Testis (tissue), 3 donors: Measurements from ENCODE around the gene ABCC10. TPM values are rescaled to one million over a fixed set of nuclear protein-coding genes. Genes with fewer than 3 reads are reported as not detected.
"Not testable (repeated sequence)": the region's sequence is repeated elsewhere in the genome, so short reads cannot be mapped to it uniquely, and the experiment has no call there.

Source experiments
- DNase-seq: peaks from one replicate; pipeline ENCODE4 v3.0.0-alpha.2; 2019
- H3K27ac ChIP-seq, 2 donors: fragments of 200-600 bp; sonication (generic); one replicate each; pipeline ENCODE4 v1.5.1; 2019
- H3K27me3 ChIP-seq: fragments of 200-600 bp; sonication (generic); one replicate; pipeline ENCODE4 v1.5.1; 2019
- H3K36me3 ChIP-seq: fragments of 200-600 bp; sonication (generic); one replicate; pipeline ENCODE4 v1.5.1; 2017; ENCODE audit warnings: low read depth; ENCODE audit errors: missing control alignments
- H3K4me1 ChIP-seq: fragments of 200-600 bp; sonication (generic); one replicate; pipeline ENCODE4 v1.5.1; 2019
- H3K4me3 ChIP-seq, 2 donors: fragments of 200-600 bp; sonication (generic); one replicate each; pipeline ENCODE4 v1.5.1; 2017 to 2019
- H3K9me3 ChIP-seq: fragments of 200-600 bp; sonication (generic); one replicate; pipeline ENCODE4 v1.5.1; 2017
- CTCF ChIP-seq, 3 experiments: fragments of 450-650 bp in 2 of 3; fragments of 200-600 bp in 1 of 3; sonication (generic) in 1 of 3; IDR thresholded peaks; one replicate each; pipeline ENCODE4 v1.5.1; 2016 to 2019; ENCODE audit warnings: antibody characterized with exemption in 3 of 3, mild to moderate bottlenecking in 2 of 3, moderate library complexity in 1 of 3
- POLR2A ChIP-seq: fragments of 450-650 bp; IDR thresholded peaks from one replicate; pipeline ENCODE4 v1.6.1; 2017; ENCODE audit warnings: antibody characterized with exemption, mild to moderate bottlenecking, moderate library complexity
- WGBS, 2 donors: methylation state at CpG; one replicate each; pipeline ENCODE4 v1.1.5; 2018; 5-methylcytosine and 5-hydroxymethylcytosine counted together
- intact Hi-C: fragments of 100-400 bp; cut with DNase I; formaldehyde crosslinking; loops from one replicate; pipeline ENCODE4 v1.15.1; 2023; ENCODE audit warnings: low total_unique reads
- polyA plus RNA-seq: library from polyadenylated mRNA; stranded (reverse); fragments of 350-450 nt; fragmentation: Illumina TruSeq; extraction: RNeasy Lipid Tissue Mini Kit (QIAGEN cat#74804); gene quantifications from one replicate; pipeline ENCODE4 v1.2.3, GENCODE V29; 2014; ENCODE audit warnings: low read depth, low replicate concordance; ENCODE audit not compliant: insufficient read depth
- total RNA-seq, 2 donors: library from RNA; depleted of rRNA; stranded (reverse); fragments of >200 nt; gene quantifications; one replicate each; pipeline ENCODE4 v1.2.3, GENCODE V29; 2016

The ABCC10 gene
- total and polyA plus RNA-seq, 3 donors from 2014 or later, result 21.0 to 34.0 (median 29.2) TPM

DNA sequence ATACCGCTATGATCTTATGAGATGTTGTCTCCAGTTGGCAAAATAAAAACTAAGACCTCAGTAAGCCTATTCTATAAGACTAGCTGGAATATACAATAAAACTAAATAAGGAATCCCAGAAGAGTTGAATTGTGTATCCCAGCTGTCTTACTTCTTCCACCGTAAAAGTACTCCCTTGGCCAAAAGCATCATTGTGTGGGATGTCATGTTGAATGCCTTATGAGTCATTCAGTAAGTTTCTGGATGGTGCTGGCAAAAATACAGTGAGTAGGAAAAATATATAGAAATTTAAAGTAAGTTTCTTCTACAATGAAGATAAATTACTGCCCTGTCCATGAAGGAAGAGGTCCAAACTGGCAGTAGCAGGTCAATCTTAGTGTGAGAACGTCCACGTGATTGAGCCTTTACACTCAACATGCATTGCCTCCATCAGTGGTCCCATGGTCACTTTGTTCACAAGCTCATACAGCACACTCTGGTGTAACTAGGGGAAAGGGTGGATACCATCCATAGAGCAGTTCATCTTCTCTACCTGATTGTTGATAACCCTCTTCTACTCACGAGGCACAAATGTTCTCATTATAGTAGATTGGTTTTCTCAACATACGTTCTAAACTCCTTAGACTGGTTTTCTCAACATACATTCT lies 44.2 kb upstream of the ABCC10 start:
- DNase-seq, result no peak
- intact Hi-C loops, result no loop called here
- no peaks in the 10 kb centered on the region for H3K9me3 ChIP-seq
- no peak for TF ChIP-seq POLR2A
- TF ChIP-seq CTCF (IDR thresholded peaks at IDR 0.05), result no peak
- H3K4me1 ChIP-seq, result no peaks in the 10 kb centered on the region
- WGBS, 2 donors, result 83 to 85% methylated on average over 6 of the region's 6 CpGs
- H3K4me3 ChIP-seq, result no peak overlapping the region
- no peaks in the 10 kb centered on the region for H3K27me3 ChIP-seq
- no peaks in the 10 kb centered on the region for H3K36me3 ChIP-seq
- H3K27ac ChIP-seq, result no peak overlapping the region

GRCh38 chr6:43386492-43386891 lies 40.8 kb upstream of the ABCC10 start:
- intact Hi-C loops, result no loop called here
- no peak overlapping the region for H3K4me3 ChIP-seq
- no peak for DNase-seq
- no peaks in the 10 kb centered on the region for H3K9me3 ChIP-seq
- no peaks in the 10 kb centered on the region for H3K36me3 ChIP-seq
- 46 to 49% methylated on average over 1 of the region's 1 CpG for WGBS, 2 donors
- TF ChIP-seq CTCF (IDR thresholded peaks at IDR 0.05), result peak in 2 of 3 experiments; percentile 19 to 39
- no peak for TF ChIP-seq POLR2A
- H3K4me1 ChIP-seq, result no peaks in the 10 kb centered on the region
- no peaks in the 10 kb centered on the region for H3K27me3 ChIP-seq
- H3K27ac ChIP-seq, result no peak overlapping the region

DNA sequence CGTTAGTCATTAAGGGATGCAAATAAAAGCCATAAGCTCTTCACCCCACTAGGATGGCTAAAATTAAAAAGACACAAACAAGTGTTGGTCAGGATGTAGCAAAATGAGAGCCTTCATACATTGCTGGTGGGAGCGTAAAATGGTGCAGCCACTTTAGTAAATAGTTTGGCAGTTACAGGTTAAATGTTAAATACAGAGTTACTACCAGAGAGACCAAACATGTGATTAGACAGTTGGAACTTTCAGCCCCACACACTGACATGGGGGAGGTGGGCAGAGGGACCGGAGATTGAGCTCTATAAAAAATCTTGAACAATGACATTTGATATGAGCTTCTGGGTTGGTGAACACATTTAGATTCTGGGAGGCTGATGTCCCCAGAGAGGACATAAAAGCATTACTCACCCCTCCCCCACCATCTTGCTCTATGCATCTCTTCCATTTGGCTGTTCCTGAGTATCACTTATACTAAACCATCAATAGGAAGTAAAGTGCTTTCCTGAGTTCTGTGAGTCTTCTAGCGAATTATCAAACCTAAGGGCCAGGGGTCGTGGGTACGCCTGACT lies 37.5 kb upstream of the ABCC10 start:
- intact Hi-C loops, result no loop called here
- H3K27ac ChIP-seq, result no peak overlapping the region
- no peaks in the 10 kb centered on the region for H3K4me1 ChIP-seq
- no peak overlapping the region for H3K4me3 ChIP-seq
- H3K9me3 ChIP-seq, result no peaks in the 10 kb centered on the region
- DNase-seq, result no peak
- 87 to 90% methylated on average over 6 of the region's 6 CpGs for WGBS, 2 donors
- no peak for TF ChIP-seq CTCF (IDR thresholded peaks at IDR 0.05)
- TF ChIP-seq POLR2A, result no peak
- H3K27me3 ChIP-seq, result no peaks in the 10 kb centered on the region
- no peaks in the 10 kb centered on the region for H3K36me3 ChIP-seq

GRCh38 chr6:43390753-43391439 lies 36.4 kb upstream of the ABCC10 start:
- H3K27me3 ChIP-seq, intact Hi-C loops, DNase-seq, H3K9me3 ChIP-seq, H3K4me1 ChIP-seq, H3K27ac ChIP-seq, H3K36me3 ChIP-seq, H3K4me3 ChIP-seq: not testable (repeated sequence)
- WGBS, 2 donors, result 70 to 77% methylated on average over 10 of the region's 10 CpGs

GRCh38 chr6:43391440-43392031 lies 35.8 kb upstream of the ABCC10 start:
- H3K27ac ChIP-seq, result no peak overlapping the region
- WGBS, 2 donors, result 68 to 77% methylated on average over 12 to 13 of the region's 13 CpGs

GRCh38 chr6:43393133-43393532 lies 34.2 kb upstream of the ABCC10 start:
- H3K4me1 ChIP-seq, H3K27me3 ChIP-seq, intact Hi-C loops, DNase-seq, H3K9me3 ChIP-seq, H3K4me3 ChIP-seq, H3K36me3 ChIP-seq, H3K27ac ChIP-seq: not testable (repeated sequence)
- 76 to 77% methylated on average over 11 of the region's 11 CpGs for WGBS, 2 donors

More at GRCh38 chr6:43391440-43392031, 35.8 kb upstream of the ABCC10 start:
- no peaks in the 10 kb centered on the region for H3K36me3 ChIP-seq
- intact Hi-C loops, result no loop called here
- H3K9me3 ChIP-seq, result no peaks in the 10 kb centered on the region
- no peaks in the 10 kb centered on the region for H3K4me1 ChIP-seq
- H3K27me3 ChIP-seq, result no peaks in the 10 kb centered on the region
- H3K4me3 ChIP-seq, result no peak overlapping the region
- TF ChIP-seq POLR2A (no peak), CTCF (IDR thresholded peaks at IDR 0.05) (no peak)
- no peak for DNase-seq
